ENCODE data around the gene RPUSD2. TPM values are rescaled to one million over a fixed set of nuclear protein-coding genes. Genes with fewer than 3 reads are reported as not detected.
"Not testable (repeated sequence)": the region's sequence is repeated elsewhere in the genome, so short reads cannot be mapped to it uniquely, and the experiment has no call there.

RPUSD2 gene
- total RNA-seq, 1 donor from 2014 or later = 10.9 TPM

GRCh38 chr15:40565333-40566238, 3.5 kb upstream of the RPUSD2 start:
- Mint-ChIP-seq H3K27ac (ENCODE audit: unreplicated experiment) (peak overlapping the region; percentile 77), H3K4me3 (ENCODE audit: unreplicated experiment) (peak overlapping the region; percentile 98), H3K9me3 (ENCODE audit: unreplicated experiment) (peaks cover 3% of the 10 kb centered on the region), H3K27me3 (ENCODE audit: low read depth, unreplicated experiment) (no peaks in the 10 kb centered on the region), H3K36me3 (ENCODE audit: low read depth, unreplicated experiment) (peaks cover 5% of the 10 kb centered on the region), H3K4me1 (ENCODE audit: low read depth, unreplicated experiment) (peaks cover 6% of the 10 kb centered on the region)
- no peak for DNase-seq (ENCODE audit: low read depth)
- no peaks in the 10 kb centered on the region for H3K36me3 ChIP-seq (ENCODE audit: insufficient read depth, low read length)
- H3K27me3 ChIP-seq (ENCODE audit: insufficient read depth, low read length) = peaks cover 3% of the 10 kb centered on the region
- H3K4me3 ChIP-seq (ENCODE audit: insufficient read depth, low read depth, low read length) = peak overlapping the region; percentile 85
- peaks cover 8% of the 10 kb centered on the region for H4K20me1 ChIP-seq (ENCODE audit: insufficient read depth, low read length)
- no peak for FAIRE-seq
- peak overlapping the region; percentile 83 for H2AFZ ChIP-seq (ENCODE audit: low read depth, low read length)
- H3K27ac ChIP-seq (ENCODE audit: low read depth, low read length) = no peak overlapping the region
- peak overlapping the region; percentile 89 for H3K4me2 ChIP-seq (ENCODE audit: low read length)
- H3K9ac ChIP-seq (ENCODE audit: low read length) = no peak overlapping the region
- TF ChIP-seq CTCF (IDR thresholded peaks at IDR 0.05; ENCODE audit: insufficient read depth, low read depth, low read length) (no peak), EZH2 (IDR thresholded peaks at IDR 0.05; ENCODE audit: insufficient read depth, low read length) (no peak)
- H3K79me2 ChIP-seq (ENCODE audit: insufficient read depth, low read length) = peaks cover 33% of the 10 kb centered on the region
- no peaks in the 10 kb centered on the region for H3K9me3 ChIP-seq (ENCODE audit: insufficient read depth, low read depth, low read length)
- peaks cover 13% of the 10 kb centered on the region for H3K4me1 ChIP-seq (ENCODE audit: insufficient read depth, low read length)

- H3K27ac Mint-ChIP-seq (ENCODE audit: unreplicated experiment) = no peak overlapping the region
- no peaks in the 10 kb centered on the region for H3K36me3 Mint-ChIP-seq (ENCODE audit: low read depth, unreplicated experiment)
- Histone ChIP-seq H2AFZ (ENCODE audit: low read depth, low read length) (no peak overlapping the region), H3K4me2 (ENCODE audit: low read length) (no peak overlapping the region), H3K4me3 (ENCODE audit: insufficient read depth, low read depth, low read length) (no peak overlapping the region), H3K36me3 (ENCODE audit: insufficient read depth, low read length) (no peaks in the 10 kb centered on the region), H3K27me3 (ENCODE audit: insufficient read depth, low read length) (peaks cover 3% of the 10 kb centered on the region), H3K79me2 (ENCODE audit: insufficient read depth, low read length) (peaks cover 45% of the 10 kb centered on the region), H3K4me1 (ENCODE audit: insufficient read depth, low read length) (peaks cover 14% of the 10 kb centered on the region), H3K9me3 (ENCODE audit: insufficient read depth, low read depth, low read length) (no peaks in the 10 kb centered on the region), H3K27ac (ENCODE audit: low read depth, low read length) (no peak overlapping the region), H3K9ac (ENCODE audit: low read length) (no peak overlapping the region), H4K20me1 (ENCODE audit: insufficient read depth, low read length) (peaks cover 15% of the 10 kb centered on the region)
- peaks cover 3% of the 10 kb centered on the region for H3K9me3 Mint-ChIP-seq (ENCODE audit: unreplicated experiment)
- FAIRE-seq (no peak), DNase-seq (ENCODE audit: low read depth) (no peak)
- H3K4me3 Mint-ChIP-seq (ENCODE audit: unreplicated experiment) = no peak overlapping the region
- TF ChIP-seq EZH2 (IDR thresholded peaks at IDR 0.05; ENCODE audit: insufficient read depth, low read length) (no peak), CTCF (IDR thresholded peaks at IDR 0.05; ENCODE audit: insufficient read depth, low read depth, low read length) (peak; percentile 31)
- peaks cover 6% of the 10 kb centered on the region for H3K4me1 Mint-ChIP-seq (ENCODE audit: low read depth, unreplicated experiment)
- no peaks in the 10 kb centered on the region for H3K27me3 Mint-ChIP-seq (ENCODE audit: low read depth, unreplicated experiment)
Measured at GRCh38 chr15:40567111-40567510, 2.0 kb upstream of the RPUSD2 start.

GRCh38 chr15:40575113-40575512, 6.0 kb downstream of the RPUSD2 start:
- Mint-ChIP-seq H3K36me3 (ENCODE audit: low read depth, unreplicated experiment) (peaks cover 7% of the 10 kb centered on the region), H3K9me3 (ENCODE audit: unreplicated experiment) (peaks cover 2% of the 10 kb centered on the region), H3K27me3 (ENCODE audit: low read depth, unreplicated experiment) (no peaks in the 10 kb centered on the region), H3K4me3 (ENCODE audit: unreplicated experiment) (no peak overlapping the region), H3K27ac (ENCODE audit: unreplicated experiment) (no peak overlapping the region), H3K4me1 (ENCODE audit: low read depth, unreplicated experiment) (no peaks in the 10 kb centered on the region)
- Histone ChIP-seq H3K9me3 (ENCODE audit: insufficient read depth, low read depth, low read length) (no peaks in the 10 kb centered on the region), H3K27me3 (ENCODE audit: insufficient read depth, low read length) (no peaks in the 10 kb centered on the region), H2AFZ (ENCODE audit: low read depth, low read length) (no peak overlapping the region), H3K79me2 (ENCODE audit: insufficient read depth, low read length) (peaks cover 16% of the 10 kb centered on the region), H3K4me3 (ENCODE audit: insufficient read depth, low read depth, low read length) (no peak overlapping the region), H4K20me1 (ENCODE audit: insufficient read depth, low read length) (peaks cover 10% of the 10 kb centered on the region), H3K4me2 (ENCODE audit: low read length) (no peak overlapping the region), H3K27ac (ENCODE audit: low read depth, low read length) (no peak overlapping the region), H3K36me3 (ENCODE audit: insufficient read depth, low read length) (peaks cover 5% of the 10 kb centered on the region), H3K4me1 (ENCODE audit: insufficient read depth, low read length) (peaks cover 7% of the 10 kb centered on the region), H3K9ac (ENCODE audit: low read length) (no peak overlapping the region)
- TF ChIP-seq EZH2 (IDR thresholded peaks at IDR 0.05; ENCODE audit: insufficient read depth, low read length) = no peak
- TF ChIP-seq CTCF (IDR thresholded peaks at IDR 0.05; ENCODE audit: insufficient read depth, low read depth, low read length) = no peak
- FAIRE-seq = no peak
- no peak for DNase-seq (ENCODE audit: low read depth)

GRCh38 chr15:40576914-40577313, 7.8 kb downstream of the RPUSD2 start:
- H3K4me1 Mint-ChIP-seq (ENCODE audit: low read depth, unreplicated experiment); H3K9me3 Mint-ChIP-seq (ENCODE audit: unreplicated experiment); H3K4me3 ChIP-seq (ENCODE audit: insufficient read depth, low read depth, low read length); H4K20me1 ChIP-seq (ENCODE audit: insufficient read depth, low read length); FAIRE-seq; H3K27ac ChIP-seq (ENCODE audit: low read depth, low read length); H3K27ac Mint-ChIP-seq (ENCODE audit: unreplicated experiment); H2AFZ ChIP-seq (ENCODE audit: low read depth, low read length); H3K4me1 ChIP-seq (ENCODE audit: insufficient read depth, low read length); H3K27me3 ChIP-seq (ENCODE audit: insufficient read depth, low read length); H3K27me3 Mint-ChIP-seq (ENCODE audit: low read depth, unreplicated experiment); H3K4me2 ChIP-seq (ENCODE audit: low read length); H3K9me3 ChIP-seq (ENCODE audit: insufficient read depth, low read depth, low read length); H3K79me2 ChIP-seq (ENCODE audit: insufficient read depth, low read length); H3K36me3 Mint-ChIP-seq (ENCODE audit: low read depth, unreplicated experiment); H3K4me3 Mint-ChIP-seq (ENCODE audit: unreplicated experiment); DNase-seq (ENCODE audit: low read depth); H3K9ac ChIP-seq (ENCODE audit: low read length); H3K36me3 ChIP-seq (ENCODE audit: insufficient read depth, low read length): not testable (repeated sequence)

All from astrocyte (in vitro differentiated cells and primary cell).